Measurements from ENCODE around the gene REXO1. TPM values are rescaled to one million over a fixed set of nuclear protein-coding genes. Genes with fewer than 3 reads are reported as not detected.
A peak's percentile ranks its signal among the peaks of the same experiment; 100 is the strongest.
"Not testable (repeated sequence)": the region's sequence is repeated elsewhere in the genome, so short reads cannot be mapped to it uniquely, and the experiment has no call there.

Gene REXO1
- total and polyA plus RNA-seq, 2 of the 13 experiments (the other 11 are each of a cell fraction or from before 2014, with no cell fraction given): 5.0 to 11.2 TPM

DNA sequence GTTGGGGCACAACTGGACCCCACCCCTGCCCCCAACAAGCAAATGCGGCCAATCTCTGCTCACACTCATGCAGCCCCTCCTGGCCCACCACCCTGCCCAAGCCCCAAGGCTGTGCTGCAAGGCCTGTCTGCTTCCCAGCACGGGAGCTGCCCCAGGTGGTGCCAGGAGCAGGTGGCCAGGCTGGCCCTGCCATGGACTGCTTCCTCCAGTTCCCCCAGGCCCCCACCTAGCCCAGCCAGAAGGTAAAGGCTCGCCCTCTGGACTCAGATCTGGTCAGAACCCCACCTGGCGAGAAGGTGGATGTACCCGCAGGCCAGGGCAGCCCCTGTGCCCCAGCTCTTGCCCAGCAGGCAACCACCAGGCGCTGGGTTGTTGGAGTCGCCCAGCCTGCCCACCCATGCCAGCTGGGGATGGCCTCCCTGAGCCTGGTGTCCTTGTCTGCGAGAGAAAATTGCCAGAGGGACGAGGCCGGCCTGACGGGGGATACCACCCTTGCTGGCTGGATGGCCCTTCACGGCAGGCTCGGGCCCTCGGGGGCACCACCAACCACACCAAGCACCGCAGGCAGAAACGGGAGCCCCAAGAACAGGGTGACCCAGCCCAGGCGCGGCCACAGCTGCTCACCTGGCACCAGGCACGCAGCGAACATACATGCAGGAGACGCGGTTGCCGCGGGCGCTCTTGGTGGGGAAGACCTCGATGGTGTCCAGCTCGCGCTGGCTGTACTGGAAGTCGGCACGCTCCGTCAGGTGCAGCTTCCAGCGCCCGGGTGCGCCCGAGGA is 32.5 kb upstream of the REXO1 start:
- intact Hi-C loops (cut with micrococcal nuclease; ENCODE audit: unreplicated experiment) (no loop called here), in situ Hi-C loops (cut with HindIII; ENCODE audit: extremely low pct_ligation_motif_present, low pct_unique_long_range_greater_than_20kb) (no loop called here)
- H2AFZ ChIP-seq (ENCODE audit: low read length): no peak overlapping the region
- peaks cover 32% of the 10 kb centered on the region for H3K79me2 ChIP-seq (ENCODE audit: insufficient read depth, low read length)
- 90% methylated on average over 2 of the region's 35 CpGs for WGBS (ENCODE audit: low lambda C conversion rate)
- CTCF ChIA-PET (ENCODE audit: low intra/inter-chr PET ratio, low total read pairs): no interaction called here
- peaks cover 16% of the 10 kb centered on the region for H4K20me1 ChIP-seq (ENCODE audit: insufficient read depth, low read length)
- POLR2A ChIA-PET: no interaction called here
- no TSS peak for BruUV-seq (replicated peaks)
- H3K4me3 ChIP-seq (replicated peaks in 1 of 3; ENCODE audit: insufficient read depth in 1 of 3, low read depth in 2 of 3, low read length in 3 of 3): no peak overlapping the region
- H3K9ac ChIP-seq (ENCODE audit: insufficient read depth, low read depth, low read length): no peak overlapping the region
- no peak overlapping the region for H3K4me2 ChIP-seq (ENCODE audit: low read depth, low read length)
- FAIRE-seq: no peak
- no peak for ATAC-seq
- H3K4me1 ChIP-seq (ENCODE audit: insufficient read depth, low read length): peaks cover 30% of the 10 kb centered on the region
- no peak for DNase-seq (ENCODE audit: low spot score)
- H3K27ac ChIP-seq (ENCODE audit: extremely low read length, insufficient read depth, low read length): no peak overlapping the region
- H3K9me3 ChIP-seq (ENCODE audit: low read length): no peaks in the 10 kb centered on the region
- peaks cover 0 to 3% of the 10 kb centered on the region in 2 experiments; a peak in 1 of 5 replicates for H3K36me3 ChIP-seq (replicated peaks in 1 of 2; ENCODE audit: control insufficient read depth in 1 of 2, insufficient read depth in 2 of 2, low read length in 2 of 2)
- no peaks in the 10 kb centered on the region for H3K27me3 ChIP-seq (ENCODE audit: control insufficient read depth in 1 of 2, insufficient read depth in 2 of 2, low read length in 2 of 2)
- no peak for TF ChIP-seq MEF2D (CRISPR knock-in tag; IDR thresholded peaks at IDR 0.05)
- TF ChIP-seq RBFOX2 (IDR thresholded peaks at IDR 0.05; ENCODE audit: low read depth, low read length): 0 out of 2 replicates have a peak, but pooled peaks have one; percentile 12

DNA sequence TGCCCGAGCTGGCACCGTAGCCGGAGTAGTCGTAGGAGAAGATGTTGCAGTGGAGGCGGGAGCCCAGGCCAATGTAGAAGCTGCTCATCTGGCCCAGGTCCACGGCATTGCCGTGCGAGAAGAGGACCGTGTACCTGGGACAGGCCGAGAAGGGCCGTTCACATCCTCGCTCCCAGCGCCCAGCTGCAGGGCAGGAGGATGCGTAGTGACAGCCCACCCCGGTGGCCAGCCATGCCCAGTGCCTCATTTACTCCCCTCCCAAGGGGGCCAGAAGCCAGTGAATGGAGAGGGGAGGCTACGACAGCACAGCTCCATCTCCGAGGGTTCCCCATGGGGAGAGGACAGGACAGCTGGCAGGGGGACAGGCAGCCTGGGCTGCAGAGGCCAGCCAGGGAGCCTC is 31.7 kb upstream of the REXO1 start:
- DNase-seq (ENCODE audit: low spot score); CTCF ChIA-PET (ENCODE audit: low intra/inter-chr PET ratio, low total read pairs); H3K36me3 ChIP-seq (replicated peaks in 1 of 2; ENCODE audit: control insufficient read depth in 1 of 2, insufficient read depth in 2 of 2, low read length in 2 of 2); POLR2A ChIA-PET; H3K27me3 ChIP-seq (ENCODE audit: control insufficient read depth in 1 of 2, insufficient read depth in 2 of 2, low read length in 2 of 2); BruUV-seq (replicated peaks); H3K9ac ChIP-seq (ENCODE audit: insufficient read depth, low read depth, low read length); FAIRE-seq; H3K4me3 ChIP-seq (replicated peaks in 1 of 3; ENCODE audit: insufficient read depth in 1 of 3, low read depth in 2 of 3, low read length in 3 of 3); H3K9me3 ChIP-seq (ENCODE audit: low read length); H3K27ac ChIP-seq (ENCODE audit: extremely low read length, insufficient read depth, low read length); intact Hi-C loops (cut with micrococcal nuclease; ENCODE audit: unreplicated experiment); ATAC-seq; H3K4me2 ChIP-seq (ENCODE audit: low read depth, low read length); in situ Hi-C loops (cut with HindIII; ENCODE audit: extremely low pct_ligation_motif_present, low pct_unique_long_range_greater_than_20kb); H2AFZ ChIP-seq (ENCODE audit: low read length): not testable (repeated sequence)
- Histone ChIP-seq H3K79me2 (ENCODE audit: insufficient read depth, low read length) (peaks cover 39% of the 10 kb centered on the region), H4K20me1 (ENCODE audit: insufficient read depth, low read length) (peaks cover 18% of the 10 kb centered on the region), H3K4me1 (ENCODE audit: insufficient read depth, low read length) (peaks cover 27% of the 10 kb centered on the region)
- 97% methylated on average over 10 of the region's 17 CpGs for WGBS (ENCODE audit: low lambda C conversion rate)

- H3K27ac ChIP-seq (ENCODE audit: extremely low read length, insufficient read depth, low read length); DNase-seq (ENCODE audit: low spot score); H3K4me2 ChIP-seq (ENCODE audit: low read depth, low read length); H3K36me3 ChIP-seq (replicated peaks in 1 of 2; ENCODE audit: control insufficient read depth in 1 of 2, insufficient read depth in 2 of 2, low read length in 2 of 2); POLR2A ChIA-PET; H3K9ac ChIP-seq (ENCODE audit: insufficient read depth, low read depth, low read length); ATAC-seq; H3K4me3 ChIP-seq (replicated peaks in 1 of 3; ENCODE audit: insufficient read depth in 1 of 3, low read depth in 2 of 3, low read length in 3 of 3); intact Hi-C loops (cut with micrococcal nuclease; ENCODE audit: unreplicated experiment); BruUV-seq (replicated peaks); H3K27me3 ChIP-seq (ENCODE audit: control insufficient read depth in 1 of 2, insufficient read depth in 2 of 2, low read length in 2 of 2); CTCF ChIA-PET (ENCODE audit: low intra/inter-chr PET ratio, low total read pairs); H2AFZ ChIP-seq (ENCODE audit: low read length); in situ Hi-C loops (cut with HindIII; ENCODE audit: extremely low pct_ligation_motif_present, low pct_unique_long_range_greater_than_20kb); FAIRE-seq; H3K9me3 ChIP-seq (ENCODE audit: low read length): not testable (repeated sequence)
- peaks cover 39% of the 10 kb centered on the region for H3K79me2 ChIP-seq (ENCODE audit: insufficient read depth, low read length)
- H3K4me1 ChIP-seq (ENCODE audit: insufficient read depth, low read length): peaks cover 32% of the 10 kb centered on the region
- 29% methylated on average over 1 of the region's 8 CpGs for WGBS (ENCODE audit: low lambda C conversion rate)
- H4K20me1 ChIP-seq (ENCODE audit: insufficient read depth, low read length): peaks cover 11% of the 10 kb centered on the region; the same call in 1 of the 2 replicates
Observed at GRCh38 chr19:1878583-1878982, 30.3 kb upstream of the REXO1 start.

GRCh38 chr19:1877280-1877660 is 29.0 kb upstream of the REXO1 start:
- ATAC-seq; intact Hi-C loops (cut with micrococcal nuclease; ENCODE audit: unreplicated experiment); H2AFZ ChIP-seq (ENCODE audit: low read length); DNase-seq (ENCODE audit: low spot score); H4K20me1 ChIP-seq (ENCODE audit: insufficient read depth, low read length); H3K36me3 ChIP-seq (replicated peaks in 1 of 2; ENCODE audit: control insufficient read depth in 1 of 2, insufficient read depth in 2 of 2, low read length in 2 of 2); H3K4me3 ChIP-seq (replicated peaks in 1 of 3; ENCODE audit: insufficient read depth in 1 of 3, low read depth in 2 of 3, low read length in 3 of 3); H3K4me2 ChIP-seq (ENCODE audit: low read depth, low read length); POLR2A ChIA-PET; H3K27me3 ChIP-seq (ENCODE audit: control insufficient read depth in 1 of 2, insufficient read depth in 2 of 2, low read length in 2 of 2); CTCF ChIA-PET (ENCODE audit: low intra/inter-chr PET ratio, low total read pairs); in situ Hi-C loops (cut with HindIII; ENCODE audit: extremely low pct_ligation_motif_present, low pct_unique_long_range_greater_than_20kb); H3K9me3 ChIP-seq (ENCODE audit: low read length); FAIRE-seq; H3K9ac ChIP-seq (ENCODE audit: insufficient read depth, low read depth, low read length); H3K27ac ChIP-seq (ENCODE audit: extremely low read length, insufficient read depth, low read length): not testable (repeated sequence)
- peaks cover 32% of the 10 kb centered on the region for H3K4me1 ChIP-seq (ENCODE audit: insufficient read depth, low read length)
- H3K79me2 ChIP-seq (ENCODE audit: insufficient read depth, low read length): peaks cover 33% of the 10 kb centered on the region
- WGBS (ENCODE audit: low lambda C conversion rate): 97% methylated on average over 14 of the region's 47 CpGs
- BruUV-seq (replicated peaks): TSS peak; percentile 41

Data from HepG2 (cell line).